ENCODE data around the gene LRMDA.
A peak's percentile ranks its signal among the peaks of the same experiment; 100 is the strongest.

LRMDA gene

DNA sequence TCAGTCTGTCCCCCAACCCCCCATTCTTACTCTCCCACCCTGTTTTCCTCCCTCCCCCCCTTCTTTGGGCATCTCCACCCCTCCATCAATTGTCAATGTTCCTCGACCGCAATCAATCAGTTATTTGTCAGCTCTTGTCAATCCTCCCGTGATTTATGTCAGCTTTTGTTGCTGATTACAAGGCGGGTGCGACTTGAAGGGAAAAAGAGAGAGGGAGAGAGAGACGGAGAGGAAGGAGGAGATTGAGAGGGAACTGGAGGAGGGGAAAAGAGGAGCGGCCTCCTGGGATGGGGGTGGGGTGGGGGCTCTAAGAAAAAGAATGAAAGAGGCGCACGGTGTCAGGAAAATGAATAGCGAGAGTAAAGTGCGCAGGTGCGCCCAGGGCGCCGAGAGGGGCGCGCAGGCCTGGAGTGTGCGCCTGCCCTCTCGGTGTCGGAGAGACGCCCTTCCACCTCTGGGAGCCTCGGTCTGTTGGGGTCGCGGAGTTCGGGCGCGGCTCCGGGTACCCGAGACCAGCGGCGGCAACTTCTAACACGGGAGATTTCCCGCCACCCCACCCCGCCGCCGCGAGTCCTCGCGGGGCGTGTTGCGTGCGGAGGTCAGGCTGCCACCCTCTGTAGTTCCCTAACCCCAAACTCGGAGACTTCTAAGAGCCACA, 28.8 kb upstream of the LRMDA start:
- peak; percentile 57 for DNase-seq

- peak; percentile 59 for DNase-seq
Observed at GRCh38 chr10:75403144-75403938, 28.1 kb upstream of the LRMDA start.

DNA sequence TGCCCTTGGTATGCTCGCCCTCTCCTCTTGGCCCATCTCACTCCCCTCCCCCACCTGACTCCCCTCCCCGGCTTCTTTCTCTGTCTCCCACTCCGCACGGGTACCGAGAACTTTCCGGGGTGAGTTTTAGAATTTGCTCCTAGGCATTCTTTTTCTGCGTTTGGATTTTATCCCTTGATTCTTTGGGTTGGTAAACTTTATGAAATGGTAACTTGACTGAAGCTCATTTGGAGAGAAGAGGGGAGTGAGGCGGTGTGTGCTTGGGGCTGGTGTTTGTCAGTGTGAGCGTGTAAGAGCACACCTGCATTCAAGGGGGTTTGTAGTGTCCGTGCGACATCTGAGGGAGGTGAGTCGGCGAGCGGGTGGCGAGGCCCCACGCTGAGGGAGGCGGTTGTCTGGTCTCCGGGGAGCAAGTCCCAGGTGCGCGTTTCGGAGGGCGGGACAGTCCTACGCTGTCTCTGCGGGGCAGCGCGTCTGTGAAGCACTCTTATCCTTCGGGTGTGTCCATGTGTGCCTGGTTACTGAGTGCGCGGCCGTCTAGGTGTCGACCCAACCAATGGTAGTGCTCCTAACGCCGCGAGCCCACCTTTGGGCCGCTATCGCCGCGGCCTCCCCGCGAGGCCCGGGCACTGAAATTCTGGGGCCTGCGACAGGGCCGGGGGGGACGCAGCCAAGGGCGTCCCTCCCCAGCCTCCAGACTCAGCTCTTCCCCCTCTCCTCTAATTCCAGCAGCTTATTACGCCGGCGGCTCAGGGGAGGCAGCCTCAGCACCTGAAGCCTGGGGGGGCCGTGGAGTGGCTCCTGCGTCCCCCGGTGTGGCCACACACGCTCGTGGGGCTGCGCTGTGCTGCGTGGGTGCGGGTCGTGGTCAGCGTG, 27.2 kb upstream of the LRMDA start:
- no peak for DNase-seq

- no peak for DNase-seq
Observed at GRCh38 chr10:75404815-75405597, 26.4 kb upstream of the LRMDA start.

DNA sequence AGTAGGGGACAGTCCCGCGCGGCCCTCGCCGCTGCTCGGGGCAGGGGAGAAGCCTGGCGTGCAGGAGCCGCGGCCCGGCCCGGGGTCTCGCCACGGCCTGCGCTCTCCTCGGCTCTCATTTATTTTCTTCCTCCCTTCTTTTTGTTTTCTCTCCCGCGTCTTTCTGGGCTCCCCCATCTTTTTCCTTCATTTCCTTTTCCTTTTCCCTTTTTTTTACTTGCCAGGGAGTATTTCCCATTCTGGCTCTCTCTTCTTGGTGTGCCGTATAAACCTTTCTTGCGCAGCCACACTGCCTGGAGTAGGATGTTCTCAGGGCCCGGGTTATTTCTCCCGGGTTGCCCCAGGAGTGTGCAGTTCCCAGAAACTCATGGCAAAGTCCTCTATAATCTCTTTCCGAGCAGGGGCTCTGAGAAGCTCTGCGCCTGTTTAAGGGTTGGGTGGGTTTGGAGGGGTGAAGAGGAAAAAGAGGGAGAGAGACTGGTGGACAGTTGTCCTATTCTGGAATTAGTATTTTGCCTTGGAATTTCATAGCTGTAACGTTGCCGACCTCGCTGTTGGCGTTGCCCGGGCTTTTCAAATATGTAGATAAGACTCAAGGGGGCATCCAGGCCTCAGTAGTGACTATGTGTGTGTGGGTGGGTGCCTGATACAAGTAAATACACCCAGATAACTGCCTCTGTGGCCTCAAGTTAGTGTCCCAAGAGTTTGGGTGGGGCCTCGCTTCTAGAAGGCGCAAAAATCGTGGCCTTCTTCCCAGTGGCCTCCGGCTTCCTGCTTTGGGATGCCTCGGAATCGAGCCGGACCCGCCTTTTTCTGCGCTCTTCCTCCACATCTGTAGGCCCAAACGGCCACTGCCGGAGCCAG, 25.6 kb upstream of the LRMDA start:
- no peak for DNase-seq

GRCh38 chr10:75406462-75407223, 24.8 kb upstream of the LRMDA start:
- no peak for DNase-seq

DNA sequence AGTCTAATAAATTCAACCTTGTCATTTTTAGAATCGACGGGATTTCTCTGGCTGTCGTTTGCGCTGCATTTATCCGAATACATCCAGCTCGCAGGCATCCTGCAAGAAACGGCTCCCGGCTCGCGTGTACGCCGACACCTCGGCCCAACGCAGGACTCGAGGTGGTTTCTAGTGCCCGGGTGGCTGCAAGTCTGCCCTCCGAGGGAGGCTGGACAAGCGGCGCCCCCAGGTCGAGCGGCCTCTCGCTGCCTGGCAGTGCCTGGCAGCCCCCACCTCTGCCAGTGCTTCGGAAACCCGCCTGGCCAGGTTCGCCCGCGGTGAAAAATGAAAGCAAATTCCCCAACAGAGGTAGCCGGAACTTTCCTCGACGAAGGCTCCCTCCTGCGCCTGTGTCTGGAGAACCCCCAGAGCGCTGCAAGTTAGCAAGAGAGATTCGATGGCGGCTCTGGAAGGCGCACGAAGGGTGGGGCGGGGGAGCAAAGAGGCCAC, 24.2 kb upstream of the LRMDA start:
- no peak for DNase-seq

GRCh38 chr10:75407713-75408508, 23.5 kb upstream of the LRMDA start:
- peak; percentile 56 for DNase-seq

DNA sequence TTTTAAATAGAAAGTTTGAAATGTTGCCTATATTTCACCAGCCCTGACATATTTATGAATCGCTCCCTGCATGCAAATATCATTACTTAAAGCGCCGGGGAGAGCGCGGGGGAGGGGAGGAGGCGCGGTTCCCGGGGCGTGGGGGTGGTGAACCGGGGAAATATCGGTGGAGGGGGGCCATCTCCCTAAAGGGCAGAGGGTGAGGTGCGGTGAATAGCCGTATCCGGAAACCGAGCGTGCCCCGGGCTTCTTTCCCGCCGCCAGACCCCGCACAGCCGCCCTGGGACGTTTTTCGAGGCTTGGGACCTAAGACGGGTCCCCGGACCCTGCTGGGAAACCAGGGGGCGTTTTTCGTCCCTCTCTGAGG, 22.9 kb upstream of the LRMDA start:
- DNase-seq = no peak

- peak; percentile 74 for DNase-seq
Observed at GRCh38 chr10:75408911-75409885, 22.2 kb upstream of the LRMDA start.

DNA sequence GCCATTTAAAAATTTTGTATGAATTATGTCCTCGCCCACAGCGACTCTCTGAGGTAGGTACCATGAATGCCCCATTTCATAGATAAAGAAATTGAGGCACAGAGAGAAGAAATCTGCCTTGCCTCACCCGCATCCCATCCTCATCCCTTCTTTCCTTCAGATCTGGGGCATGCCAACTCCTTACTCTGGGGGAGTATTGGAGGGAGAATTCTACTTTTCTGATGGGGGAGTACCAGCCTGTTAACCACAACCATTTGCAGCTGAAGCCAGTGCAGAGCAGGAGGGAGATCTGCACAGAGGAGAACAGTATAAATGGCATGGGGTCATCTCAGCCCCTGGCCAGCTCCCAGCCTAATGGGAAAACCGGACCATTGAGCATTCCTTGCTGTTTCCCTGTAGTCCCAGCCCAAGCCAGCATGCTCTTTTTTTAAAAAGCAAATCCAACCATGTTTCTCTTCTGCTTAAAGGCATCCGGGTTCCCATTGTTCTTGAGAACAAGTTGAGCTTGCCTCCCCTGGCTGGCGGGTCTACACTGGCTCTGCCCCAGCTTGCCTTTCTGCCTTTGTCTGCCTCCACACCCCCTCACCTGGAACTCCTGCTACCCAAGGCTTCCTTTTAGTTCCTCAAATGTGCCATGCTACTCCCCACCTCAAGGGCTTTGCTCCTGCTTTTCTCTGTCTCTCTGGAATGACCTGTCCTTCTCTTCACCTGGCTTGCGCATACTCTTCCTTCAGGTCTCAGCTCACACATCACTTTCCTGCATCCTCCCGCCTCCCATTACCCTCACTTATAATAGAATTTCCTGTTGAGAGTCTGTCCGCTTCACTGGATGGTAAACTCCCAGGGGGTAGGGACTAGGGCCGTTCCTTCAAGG, 21.1 kb upstream of the LRMDA start:
- DNase-seq = peak; percentile 57

DNA sequence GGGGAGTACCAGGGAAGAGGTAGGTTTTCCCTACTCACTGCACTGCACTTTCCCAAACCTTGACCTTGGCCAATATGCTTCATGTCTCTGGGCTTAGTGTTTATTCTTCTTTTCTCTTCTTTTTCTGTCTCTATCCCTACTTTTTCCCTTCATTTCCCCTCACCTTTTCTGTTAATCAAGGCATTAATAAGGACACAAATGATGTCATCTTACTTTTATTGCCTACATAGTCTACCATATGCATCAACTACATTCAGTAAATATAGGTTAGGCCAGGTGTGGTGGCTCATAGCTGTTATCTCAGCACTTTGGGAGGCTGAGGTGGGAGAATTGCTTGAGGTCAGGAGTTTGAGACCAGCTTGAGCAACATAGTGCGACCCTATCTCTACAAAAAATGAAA, 16.9 kb upstream of the LRMDA start:
- no peak for DNase-seq

DNA sequence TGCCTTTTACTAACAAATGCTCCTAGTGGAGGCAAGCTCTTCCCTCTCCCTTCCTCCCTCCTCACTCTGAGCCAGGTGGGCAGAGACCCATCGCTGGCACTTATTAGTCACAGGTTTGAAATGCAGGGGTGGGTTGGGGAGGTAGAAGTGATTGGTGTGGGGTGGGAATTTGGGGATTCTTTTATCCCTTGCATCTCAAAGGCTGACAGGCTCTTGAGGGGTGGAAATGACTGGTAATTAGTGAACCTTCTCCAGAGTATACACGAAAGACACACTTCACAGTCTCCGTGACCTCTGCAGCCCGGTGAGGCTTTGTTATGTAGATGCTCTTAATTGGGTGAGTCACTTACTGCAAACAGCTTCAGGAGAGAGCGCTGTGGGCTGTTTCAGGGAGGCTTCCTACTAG, 13.9 kb upstream of the LRMDA start:
- DNase-seq = no peak

GRCh38 chr10:75418293-75418692, 13.1 kb upstream of the LRMDA start:
- no peak for DNase-seq

DNA sequence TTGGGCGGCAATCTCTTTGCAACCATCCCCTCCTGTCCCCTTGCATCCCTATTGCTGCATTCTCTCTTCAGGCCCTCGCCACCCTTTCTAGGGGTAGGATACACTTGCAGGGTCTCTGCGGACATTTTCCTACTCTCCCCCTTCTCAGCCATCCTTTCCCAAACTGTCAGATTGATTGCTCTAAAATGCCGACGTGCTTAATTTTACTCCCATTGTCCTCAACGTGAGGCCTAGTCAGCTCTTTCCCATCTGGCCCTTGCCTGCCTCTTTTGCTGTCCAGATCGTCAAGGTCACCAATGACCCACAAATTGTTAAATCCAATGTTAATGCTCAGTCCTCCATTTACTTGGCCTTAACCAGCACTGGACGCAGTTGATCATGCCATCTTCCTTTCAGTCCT, 12.7 kb upstream of the LRMDA start:
- DNase-seq = no peak

DNA sequence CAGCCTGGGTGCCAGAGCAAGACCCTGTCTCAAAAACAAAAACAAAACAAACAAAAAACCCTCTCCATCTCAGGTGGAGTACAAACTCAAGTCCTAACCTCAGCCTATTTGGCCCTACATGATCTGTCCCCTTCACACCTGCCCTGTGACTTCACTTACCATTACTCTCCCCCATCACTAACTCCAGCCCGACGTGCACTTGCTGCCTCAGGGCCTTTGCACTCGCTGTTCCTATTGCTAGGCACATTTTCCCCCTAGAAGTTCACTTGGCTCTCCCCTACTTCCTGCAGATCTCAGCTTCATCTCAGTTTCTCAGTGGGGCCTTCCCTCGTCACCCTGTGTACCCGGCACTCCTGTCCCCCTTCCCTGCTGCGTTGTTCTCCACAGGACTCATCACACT, 8.5 kb upstream of the LRMDA start:
- no peak for DNase-seq

DNA sequence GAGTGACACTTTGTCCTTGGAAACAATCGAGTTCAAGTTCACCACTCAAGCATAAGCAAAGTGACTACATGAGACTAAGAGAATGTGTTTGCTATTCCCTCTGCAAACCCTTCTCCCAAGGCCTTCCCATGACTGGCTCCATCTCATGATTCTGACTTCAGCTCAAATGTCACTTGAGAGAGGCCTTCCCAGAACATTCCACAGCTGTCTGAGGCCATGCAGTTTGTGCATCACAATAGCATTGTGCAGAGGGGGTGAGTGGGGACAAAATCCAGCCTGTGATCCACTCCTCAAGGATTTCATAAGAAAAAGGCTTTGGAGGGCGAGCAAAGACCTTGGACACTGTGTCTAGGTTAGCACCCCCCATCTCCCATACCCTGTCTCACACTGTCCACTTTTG, 6.9 kb upstream of the LRMDA start:
- DNase-seq = no peak
